ENCODE results near the gene CDON. TPM values are rescaled to one million over a fixed set of nuclear protein-coding genes. Genes with fewer than 3 reads are reported as not detected.

CDON gene
- total and polyA plus RNA-seq, 9 of the 15 experiments (the other 6 are each of a cell fraction or from before 2014, with no cell fraction given), result 0.08 to 0.64 (median 0.40) TPM

GRCh38 chr11:125943661-125944349, 118.9 kb downstream of the CDON start:
- FAIRE-seq, result no peak
- H3K4me1 ChIP-seq (replicated peaks in 1 of 2; ENCODE audit: control insufficient read depth in 2 of 2, insufficient read depth in 2 of 2, low read length in 2 of 2), result peaks cover 2 to 20% of the 10 kb centered on the region in 2 experiments; a peak in 3 of 5 replicates
- H3K9ac ChIP-seq (ENCODE audit: insufficient read depth in 1 of 2, low read depth in 2 of 2, low read length in 2 of 2), result no peak overlapping the region
- H4K20me1 ChIP-seq (replicated peaks; ENCODE audit: control insufficient read depth, insufficient read depth, low read length), result peaks cover 5% of the 10 kb centered on the region
- no peak for DNase-seq (ENCODE audit: extremely low read depth in 1 of 4, low spot score in 3 of 4)
- ChIA-PET POLR2A (no interaction called here), CTCF (ENCODE audit: low intra/inter-chr PET ratio) (no interaction called here)
- intact Hi-C loops (cut with micrococcal nuclease), result loop anchor here (5.0 kb wide), 1 partner anchor 248 kb away; no protein-coding TSS in a partner anchor
- H3K4me3 ChIP-seq, result no peak overlapping the region
- in situ Hi-C loops (cut with MboI), result no loop called here
- ATAC-seq, result no peak
- no peaks in the 10 kb centered on the region for H3K79me2 ChIP-seq (ENCODE audit: control insufficient read depth, insufficient read depth, low read length)
- H3K27me3 ChIP-seq (ENCODE audit: control insufficient read depth in 2 of 2, insufficient read depth in 2 of 2, low read length in 2 of 2), result peaks cover 23 to 65% of the 10 kb centered on the region in 2 experiments
- TF ChIP-seq PHF20 (IDR thresholded peaks at IDR 0.05; ENCODE audit: partially characterized antibody), result no peak
- peak; percentile 56 for TF ChIP-seq TFE3 (CRISPR knock-in tag; IDR thresholded peaks at IDR 0.05)
- peak; percentile 99 for TF ChIP-seq ZNF134 (CRISPR knock-in tag; conservative IDR thresholded peaks at IDR 0.05)
- no peak for TF ChIP-seq ATF7 (IDR thresholded peaks at IDR 0.05)
- H2AFZ ChIP-seq (ENCODE audit: low read depth, low read length), result no peak overlapping the region
- H3K4me2 ChIP-seq (ENCODE audit: insufficient read depth, low read length), result no peak overlapping the region
- H3K36me3 ChIP-seq (ENCODE audit: control insufficient read depth, insufficient read depth, low read length), result no peaks in the 10 kb centered on the region
- H3K9me1 ChIP-seq (ENCODE audit: control insufficient read depth, insufficient read depth, low read length), result no peaks in the 10 kb centered on the region
- no peak overlapping the region for H3K27ac ChIP-seq (ENCODE audit: extremely low read depth, low read depth, low read length)
- no TSS peak for BruUV-seq (replicated peaks)
- WGBS (ENCODE audit: insufficient coverage, low coverage, missing lambda C conversion rate), result 16% methylated on average over 9 of the region's 9 CpGs
- H3K9me3 ChIP-seq (replicated peaks; ENCODE audit: control insufficient read depth, insufficient read depth, low read depth, low read length), result no peaks in the 10 kb centered on the region
